Amniotic epithelial cell (primary cell): Measurements from ENCODE around the gene DNAH8.
A peak's percentile ranks its signal among the peaks of the same experiment; 100 is the strongest.
"Not testable (repeated sequence)": the region's sequence is repeated elsewhere in the genome, so short reads cannot be mapped to it uniquely, and the experiment has no call there.

Source experiments
- DNase-seq: peaks from one replicate; pipeline ENCODE4 v3.0.0-alpha.2; 2010; ENCODE audit warnings: low read depth

The DNAH8 gene

GRCh38 chr6:38907264-38907663 lies 192.2 kb downstream of the DNAH8 start:
- DNase-seq: no peak

- DNase-seq: no peak
These were observed 194.1 kb downstream of the DNAH8 start for GRCh38 chr6:38909015-38909730.

- no peak for DNase-seq
These were observed 195.1 kb downstream of the DNAH8 start for GRCh38 chr6:38910207-38910606.

- no peak for DNase-seq
These were observed 197.3 kb downstream of the DNAH8 start for GRCh38 chr6:38912378-38912777.

- DNase-seq: no peak
These were observed 200.3 kb downstream of the DNAH8 start for GRCh38 chr6:38915205-38915925.

- not testable (repeated sequence) for DNase-seq
These were observed 206.4 kb downstream of the DNAH8 start for GRCh38 chr6:38921540-38921939.

- DNase-seq: no peak
These were observed 209.8 kb downstream of the DNAH8 start for GRCh38 chr6:38924791-38925509.

GRCh38 chr6:38929560-38929959 lies 214.4 kb downstream of the DNAH8 start:
- no peak for DNase-seq

- DNase-seq: peak; percentile 0
These were observed 218.3 kb downstream of the DNAH8 start for GRCh38 chr6:38933426-38933825.

GRCh38 chr6:38935051-38935450 lies 219.9 kb downstream of the DNAH8 start:
- no peak for DNase-seq

GRCh38 chr6:38937839-38938613 lies 222.9 kb downstream of the DNAH8 start:
- DNase-seq: no peak

GRCh38 chr6:38938741-38939140 lies 223.6 kb downstream of the DNAH8 start:
- DNase-seq: no peak

- no peak for DNase-seq
These were observed 227.3 kb downstream of the DNAH8 start for GRCh38 chr6:38942442-38942841.

GRCh38 chr6:38942965-38943364 lies 227.9 kb downstream of the DNAH8 start:
- no peak for DNase-seq

GRCh38 chr6:38943964-38944363 lies 228.9 kb downstream of the DNAH8 start:
- no peak for DNase-seq

- DNase-seq: no peak
These were observed 229.7 kb downstream of the DNAH8 start for GRCh38 chr6:38944655-38945279.

- DNase-seq: no peak
These were observed 240.8 kb downstream of the DNAH8 start for GRCh38 chr6:38955861-38956260.

GRCh38 chr6:38957426-38957825 lies 242.3 kb downstream of the DNAH8 start:
- no peak for DNase-seq

- no peak for DNase-seq
These were observed 244.0 kb downstream of the DNAH8 start for GRCh38 chr6:38959138-38959537.

- no peak for DNase-seq
These were observed 253.6 kb downstream of the DNAH8 start for GRCh38 chr6:38968702-38969149.

GRCh38 chr6:38973178-38974057 lies 258.3 kb downstream of the DNAH8 start:
- DNase-seq: peak; percentile 66
